Superior temporal gyrus (tissue), 1 donor: Measurements from ENCODE around the gene DECR2.
"Not testable (repeated sequence)": the region's sequence is repeated elsewhere in the genome, so short reads cannot be mapped to it uniquely, and the experiment has no call there.

Source experiments
- DNase-seq: peaks from one replicate; pipeline ENCODE4 v3.0.0-alpha.2; 2016; ENCODE audit errors: extremely low spot score

The DECR2 gene, protein sequence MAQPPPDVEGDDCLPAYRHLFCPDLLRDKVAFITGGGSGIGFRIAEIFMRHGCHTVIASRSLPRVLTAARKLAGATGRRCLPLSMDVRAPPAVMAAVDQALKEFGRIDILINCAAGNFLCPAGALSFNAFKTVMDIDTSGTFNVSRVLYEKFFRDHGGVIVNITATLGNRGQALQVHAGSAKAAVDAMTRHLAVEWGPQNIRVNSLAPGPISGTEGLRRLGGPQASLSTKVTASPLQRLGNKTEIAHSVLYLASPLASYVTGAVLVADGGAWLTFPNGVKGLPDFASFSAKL

DNA sequence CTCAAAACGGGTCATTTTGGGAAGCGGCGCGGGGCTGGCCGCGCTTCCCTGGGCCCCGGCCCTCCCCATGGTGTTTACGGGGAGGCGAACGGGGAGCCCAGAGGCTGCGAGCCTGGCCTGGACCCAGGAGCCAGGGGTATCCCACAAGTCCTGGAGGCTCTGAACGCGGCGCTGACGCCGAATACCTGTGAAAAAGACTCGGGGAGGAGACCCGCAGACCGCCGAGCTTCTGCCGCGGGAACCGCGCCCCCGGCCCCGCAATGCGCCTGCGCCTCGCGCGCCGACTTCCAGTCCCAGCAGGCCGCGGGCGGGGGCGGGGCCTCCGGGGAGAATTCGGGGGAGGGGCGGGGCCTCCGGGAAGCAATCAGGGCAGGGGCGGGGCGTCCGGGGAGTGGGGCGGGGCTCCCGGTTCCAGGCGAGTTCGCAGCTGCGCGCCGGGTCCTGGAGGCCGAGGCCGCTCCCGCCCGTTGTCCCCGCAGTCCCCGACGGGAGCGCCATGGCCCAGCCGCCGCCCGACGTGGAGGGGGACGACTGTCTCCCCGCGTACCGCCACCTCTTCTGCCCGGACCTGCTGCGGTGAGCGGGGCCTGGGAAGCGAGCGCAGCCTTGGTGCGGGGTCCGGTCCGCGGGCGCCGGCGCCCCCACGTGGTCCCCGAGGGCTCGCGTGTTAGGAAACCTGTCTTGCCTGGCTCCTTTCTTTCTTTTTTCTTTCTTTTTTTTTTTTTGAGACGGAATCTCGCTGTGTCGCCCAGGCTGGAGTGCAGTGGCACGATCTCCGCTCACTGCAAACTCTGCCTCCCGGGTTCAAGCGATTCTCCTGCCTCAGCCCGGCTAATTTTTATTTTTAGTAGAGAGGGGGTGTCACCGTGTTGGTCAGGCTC lies at the start of gene DECR2:
TSS of gene DECR2 (plus strand) at position 418 of the 881 bp plus-strand sequence. CDS start at position 497, 79 bp downstream.
- peak; percentile 78 for DNase-seq

DNA sequence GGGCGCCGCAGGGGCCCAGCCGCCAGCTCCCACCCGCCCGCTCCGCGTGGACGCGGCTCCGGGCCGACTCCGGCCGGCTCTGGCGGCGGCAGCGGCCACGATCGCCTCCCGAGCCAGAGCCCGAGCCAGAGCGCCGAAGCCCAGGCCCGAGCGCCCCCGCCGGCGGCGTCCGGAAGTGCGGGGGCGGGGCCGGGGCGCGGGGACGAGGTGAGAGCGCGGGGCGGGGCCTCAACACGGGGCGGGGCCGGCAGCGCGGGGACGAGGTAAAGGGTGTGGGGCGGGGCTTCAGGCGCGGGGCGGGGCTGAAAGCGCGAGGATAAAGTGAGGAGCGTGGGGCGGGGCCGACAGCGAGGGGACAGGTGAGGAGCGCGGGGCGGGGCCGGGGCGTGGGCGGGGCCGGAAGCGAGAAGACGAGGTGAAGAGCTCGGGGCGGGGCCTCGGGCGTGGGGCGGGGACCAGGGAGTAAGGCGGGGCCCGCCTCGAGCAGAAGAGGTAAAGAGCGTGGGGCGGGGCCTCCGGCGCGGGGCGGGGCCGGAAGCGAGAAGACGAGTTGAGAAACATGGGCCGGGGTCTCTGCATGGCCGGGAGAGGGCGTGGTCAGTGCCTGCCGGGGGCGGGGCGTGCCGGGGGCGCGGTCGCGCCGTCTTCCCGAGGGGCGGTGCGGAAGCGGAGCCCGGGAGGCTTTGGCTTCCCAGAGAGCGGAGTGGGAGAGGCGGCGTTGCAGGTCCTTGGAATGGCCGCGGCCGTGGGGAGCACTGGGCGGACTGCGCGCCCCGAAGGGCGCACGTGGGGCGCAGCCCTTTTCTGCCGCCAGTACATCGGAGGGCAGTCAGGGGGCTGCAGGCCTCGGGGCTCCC lies 48.9 kb upstream of the DECR2 start, which contains the start of gene AXIN1:
TSS of gene AXIN1 (minus strand) at position 177 of the 857 bp plus-strand sequence. CDS start 5,698 bp downstream, outside the sequence.
- DNase-seq: peak; percentile 75

DNA sequence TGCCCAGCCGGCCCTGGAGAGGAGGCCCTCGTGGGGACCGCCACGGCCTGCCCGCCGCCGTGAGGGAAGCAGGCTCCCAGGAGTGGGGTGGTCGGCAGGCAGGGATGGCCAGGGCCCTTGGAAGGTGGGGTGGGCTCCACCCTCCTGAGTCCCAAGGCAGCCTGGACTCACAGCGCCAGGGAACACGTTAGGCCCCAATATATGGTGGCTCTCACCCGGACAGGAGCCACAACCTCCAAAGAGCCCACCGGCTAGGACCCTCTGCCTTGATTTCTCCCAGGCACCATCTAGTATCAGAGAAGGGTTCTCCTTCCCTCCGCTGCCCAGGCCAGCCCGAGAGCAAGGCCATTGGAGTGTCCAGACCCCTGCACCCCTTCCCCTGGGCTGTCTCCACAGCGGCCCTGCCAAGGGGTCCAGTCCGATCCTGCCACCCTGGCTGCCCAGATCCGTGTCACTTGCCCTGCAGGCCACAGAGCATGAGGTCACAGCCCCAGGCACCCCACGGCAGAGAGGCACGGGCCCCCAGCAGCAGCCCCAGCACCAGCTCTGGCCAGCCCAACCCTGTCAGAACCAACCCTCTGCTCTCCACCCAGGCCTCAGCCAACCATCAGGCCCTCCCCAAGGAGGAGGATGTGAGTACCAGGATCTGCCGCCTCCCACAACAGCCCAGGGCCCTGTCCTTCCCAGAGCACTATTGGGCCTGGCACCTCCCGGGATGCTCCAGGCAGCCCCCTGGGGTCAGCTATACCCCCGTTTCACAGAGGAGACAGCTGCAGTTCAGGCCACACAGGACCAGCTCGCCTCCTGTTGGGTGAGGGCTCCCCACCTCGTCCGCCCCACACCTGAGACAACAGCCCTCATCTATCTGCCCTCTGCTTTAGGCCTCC lies 48.0 kb upstream of the DECR2 start:
- no peak for DNase-seq

DNA sequence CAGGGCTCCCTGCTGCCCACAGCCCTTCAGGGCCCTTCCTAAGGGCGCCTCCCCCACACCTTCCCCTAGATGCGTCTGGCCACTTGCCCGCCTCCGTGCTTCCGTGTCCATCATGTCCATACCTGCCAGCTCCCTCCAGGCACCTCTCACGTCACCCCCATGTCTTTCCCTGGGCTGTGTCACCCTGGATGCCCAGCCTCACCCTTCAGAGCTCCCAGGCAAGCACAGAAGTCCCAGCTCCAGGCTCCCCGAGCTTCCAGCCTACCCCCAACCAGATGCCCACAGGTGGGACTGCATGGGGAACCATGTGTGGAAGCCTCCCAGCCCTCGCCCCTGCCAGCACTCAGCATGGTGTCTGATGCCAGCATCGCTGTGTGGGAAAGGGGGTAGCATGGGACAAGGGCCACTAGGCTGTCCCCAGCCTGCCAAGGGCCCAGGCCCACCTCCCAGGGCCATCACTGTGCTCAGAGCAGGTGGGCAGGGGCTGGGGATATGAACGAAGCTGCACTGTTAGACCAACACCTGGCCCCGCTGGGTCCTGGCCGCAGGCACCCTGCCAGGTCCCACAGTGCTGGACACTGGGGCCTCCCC lies 47.3 kb upstream of the DECR2 start:
- no peak for DNase-seq

DNA sequence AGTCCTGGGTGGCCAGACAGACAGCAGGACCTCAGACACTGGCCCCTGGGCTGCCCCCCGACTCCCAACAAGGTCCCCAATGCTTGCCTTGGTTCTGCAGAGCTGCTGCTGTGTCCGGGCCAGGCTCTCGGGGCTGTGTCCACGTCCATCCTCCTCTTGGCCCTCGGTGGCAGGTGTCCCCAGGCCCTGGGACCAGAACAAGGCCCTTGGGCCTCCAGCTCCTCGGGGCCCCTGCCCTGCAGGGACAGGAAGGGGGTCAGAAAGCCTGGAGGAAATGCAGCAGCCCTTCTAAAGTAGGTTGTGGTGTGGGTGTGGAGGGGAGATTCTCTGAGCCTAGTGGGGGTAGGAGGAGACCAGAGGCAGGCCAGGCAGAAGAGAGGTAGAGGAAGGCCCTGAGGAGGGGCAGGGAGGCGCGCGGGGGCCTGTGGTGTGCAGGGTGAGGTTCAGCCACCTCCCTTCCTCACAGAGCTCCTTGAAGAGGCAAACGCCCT lies 46.7 kb upstream of the DECR2 start:
- no peak for DNase-seq

DNA sequence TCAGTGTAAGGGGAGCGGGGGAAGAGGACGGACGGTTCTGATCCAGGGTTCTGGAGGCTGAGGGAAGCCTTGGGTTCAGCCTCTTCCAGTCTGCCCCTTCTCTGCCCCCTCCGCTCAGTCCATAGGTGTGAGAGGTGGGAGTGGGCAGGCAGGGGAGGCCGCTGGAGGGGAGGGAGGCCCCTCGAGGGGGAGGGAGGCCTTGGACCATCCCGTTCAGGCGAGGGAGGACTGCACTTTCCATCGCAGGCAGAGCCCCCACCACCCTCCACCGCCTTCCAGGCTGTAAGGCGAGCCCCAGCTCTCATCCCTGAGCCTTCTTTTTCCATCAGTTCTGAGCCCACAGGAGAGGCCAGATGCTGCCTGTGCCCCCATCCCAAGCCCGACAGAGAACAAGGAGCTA lies 44.9 kb upstream of the DECR2 start:
- no peak for DNase-seq

DNA sequence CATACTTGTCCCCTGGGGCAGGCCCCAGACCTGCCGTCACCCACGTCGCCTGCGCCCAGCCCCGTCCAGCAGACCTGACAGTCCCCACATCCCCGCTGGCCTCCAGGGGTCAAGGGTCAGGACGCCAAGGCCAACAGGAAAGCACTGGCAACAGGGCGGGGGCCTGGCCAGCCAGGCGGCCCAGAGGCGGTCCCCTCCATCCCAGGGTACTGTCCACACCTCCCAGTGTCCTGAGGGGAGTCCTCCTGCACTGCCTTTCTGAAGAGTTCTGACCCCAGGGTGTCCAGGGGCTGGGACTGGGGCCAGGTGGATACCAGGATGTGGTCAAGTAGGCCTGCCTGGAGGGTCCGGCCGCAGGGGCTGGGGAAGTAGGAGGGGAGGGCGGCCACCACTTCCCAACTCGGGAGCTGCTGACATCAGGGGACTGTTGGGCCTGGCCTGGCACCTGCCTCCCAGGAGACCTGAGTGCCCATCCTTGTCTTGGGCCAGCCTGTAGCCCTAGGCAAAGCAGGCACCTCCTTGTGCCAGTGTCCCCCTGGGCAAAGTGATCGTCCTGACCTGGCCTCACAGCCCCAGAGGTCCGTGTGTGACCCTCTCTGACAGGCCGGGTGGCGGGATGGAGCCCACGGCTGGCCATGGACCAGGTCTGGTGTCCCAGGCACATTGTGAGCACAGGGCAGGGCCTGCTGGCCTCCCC lies 42.5 kb upstream of the DECR2 start:
- no peak for DNase-seq

DNA sequence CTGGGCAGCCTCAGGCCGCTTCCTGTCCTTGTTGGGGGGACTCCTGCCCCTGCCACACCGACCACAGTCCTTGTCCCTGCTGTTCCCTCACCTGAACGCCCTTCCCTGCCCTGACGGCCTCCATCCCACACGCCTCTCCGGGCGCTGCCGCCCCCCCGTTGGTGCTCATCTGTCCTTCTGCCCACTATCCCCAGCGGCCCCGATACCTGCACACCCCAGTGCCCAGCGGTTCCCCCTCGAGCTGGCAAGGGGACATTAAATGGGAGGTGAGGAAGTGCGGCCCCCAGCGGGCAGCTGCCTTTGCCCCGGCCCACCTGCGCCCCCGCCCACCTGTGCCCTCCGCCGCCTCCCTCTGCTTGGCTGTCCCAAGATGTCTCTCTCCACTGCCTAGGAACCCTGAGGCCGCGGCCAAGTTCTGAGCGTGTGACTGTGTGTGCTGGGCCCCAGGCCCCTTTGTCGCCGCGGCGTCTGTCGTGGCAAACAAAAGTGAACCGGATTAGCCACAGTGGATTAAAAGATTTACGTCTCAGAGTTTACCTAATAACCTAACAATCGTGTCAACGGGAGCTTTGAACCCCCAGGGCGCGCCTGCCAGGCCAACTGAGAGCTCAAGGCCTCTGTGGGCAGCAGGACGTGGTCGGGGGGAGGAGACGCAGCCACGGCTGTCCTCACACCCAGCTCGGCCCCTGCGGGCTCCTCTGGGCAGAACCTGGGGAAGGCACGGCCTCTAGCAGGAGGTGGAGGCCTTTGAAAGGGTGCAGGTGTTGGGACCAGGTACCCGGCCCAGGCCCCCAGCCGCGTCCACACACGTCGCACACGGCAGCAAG lies 41.6 kb upstream of the DECR2 start:
- no peak for DNase-seq

DNA sequence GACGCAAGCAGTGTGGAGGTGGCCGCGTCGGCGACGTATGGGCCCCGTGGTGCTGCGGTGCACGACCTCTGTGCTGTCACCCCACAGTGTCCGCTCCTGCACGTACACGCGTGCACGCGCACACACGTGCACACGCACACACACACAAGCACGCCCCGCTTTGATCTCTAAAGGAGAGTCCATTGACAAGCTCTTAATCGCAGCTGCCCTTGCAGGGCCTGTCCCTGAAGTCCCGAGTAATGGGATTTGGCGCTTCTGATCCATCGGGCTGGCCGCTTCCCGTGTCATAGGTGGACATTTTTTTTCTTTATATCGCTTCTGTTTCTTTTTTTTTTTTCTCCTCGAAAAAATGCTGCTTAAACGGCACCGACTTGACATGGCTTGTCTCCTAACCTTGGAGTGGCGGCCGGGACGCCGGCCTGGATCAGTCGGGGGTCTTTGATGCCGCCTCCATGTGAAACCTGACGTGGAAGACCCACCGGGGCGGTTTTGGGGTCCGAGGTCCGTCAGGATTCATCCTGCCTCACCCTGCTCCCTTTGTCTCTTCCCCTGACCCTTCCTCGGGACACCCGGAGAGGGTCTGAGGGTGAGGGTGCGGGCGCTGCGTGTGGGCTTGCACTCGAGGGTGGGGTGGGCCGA lies 40.9 kb upstream of the DECR2 start:
- DNase-seq: no peak

DNA sequence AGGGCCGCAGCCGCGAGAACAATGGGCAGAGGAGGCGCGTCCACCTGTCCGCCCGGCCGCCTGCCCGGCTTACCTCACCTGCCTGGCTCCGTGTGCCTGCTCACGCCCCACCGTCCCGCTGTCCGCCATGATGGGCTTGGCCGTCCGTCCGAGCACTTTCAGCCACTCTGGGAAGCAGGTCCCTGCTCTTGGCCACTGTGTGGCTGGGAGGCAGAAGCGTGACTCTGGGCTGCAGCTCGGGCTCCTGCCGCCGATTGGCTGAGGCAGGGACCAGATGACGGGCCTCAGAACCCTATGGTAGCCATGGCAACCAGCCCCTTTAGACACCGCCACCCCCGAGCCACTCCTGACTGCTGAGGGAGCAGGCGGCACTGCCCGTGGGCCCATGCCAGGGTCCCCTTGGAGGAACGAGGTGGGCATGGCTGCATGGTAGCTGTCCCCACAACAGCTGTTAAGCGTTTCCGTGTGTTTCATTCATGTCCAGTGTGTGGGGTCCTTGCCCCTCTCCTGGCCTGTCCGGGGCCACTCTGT lies 40.3 kb upstream of the DECR2 start:
- no peak for DNase-seq

DNA sequence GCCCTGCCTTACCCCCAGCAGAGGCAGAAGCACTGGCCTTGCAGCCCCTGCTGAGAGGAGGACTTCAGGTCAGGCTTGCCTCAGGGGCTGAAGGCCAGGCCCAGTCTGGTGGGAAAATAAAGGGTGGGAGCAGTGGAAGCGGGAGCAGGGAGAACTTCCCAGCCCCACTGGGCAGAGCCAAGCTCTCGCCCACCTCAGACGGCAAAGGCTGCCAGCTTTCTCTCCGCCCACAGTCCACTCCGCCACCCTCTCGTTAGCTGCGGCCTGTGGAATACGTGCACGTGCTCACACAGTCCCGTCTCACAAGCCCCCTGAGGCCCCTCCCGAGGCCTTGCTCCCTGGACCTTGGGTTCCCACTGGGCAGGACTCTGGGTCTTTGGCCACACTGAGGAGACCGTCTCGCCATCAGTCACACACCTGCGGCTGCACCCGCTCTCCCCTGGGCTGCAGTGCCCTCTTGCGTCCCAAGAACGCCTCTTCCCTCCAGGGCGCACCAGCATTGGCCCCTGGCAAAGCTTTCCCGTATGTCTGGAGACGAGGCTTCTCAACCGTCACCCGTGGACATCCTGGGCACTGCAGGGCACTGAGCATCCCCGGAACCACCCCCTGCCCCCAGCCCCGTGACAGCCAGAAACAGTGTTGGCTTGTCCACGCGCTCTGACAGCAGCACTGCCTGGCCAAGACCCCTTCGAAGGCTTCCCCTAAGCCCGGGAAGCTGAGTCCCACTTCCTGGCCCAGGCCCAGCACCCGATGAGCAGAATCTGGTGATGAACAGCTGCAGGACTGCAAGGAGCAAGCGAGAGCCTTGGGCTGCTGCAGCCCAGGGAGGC lies 39.6 kb upstream of the DECR2 start:
- DNase-seq: peak; percentile 78

DNA sequence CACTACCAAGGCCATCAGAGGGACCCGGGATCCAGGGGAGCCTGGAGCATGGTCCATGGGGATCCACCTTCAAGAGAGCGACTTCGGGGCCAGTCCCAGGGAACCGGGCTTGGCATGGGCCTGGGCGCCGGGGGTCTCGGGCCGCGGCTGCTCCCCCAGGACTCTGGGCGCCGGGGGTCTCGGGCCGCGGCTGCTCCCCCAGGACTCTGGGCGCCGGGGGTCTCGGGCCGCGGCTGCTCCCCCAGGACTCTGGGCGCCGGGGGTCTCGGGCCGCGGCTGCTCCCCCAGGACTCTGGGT lies 39.0 kb upstream of the DECR2 start:
- DNase-seq: not testable (repeated sequence)

DNA sequence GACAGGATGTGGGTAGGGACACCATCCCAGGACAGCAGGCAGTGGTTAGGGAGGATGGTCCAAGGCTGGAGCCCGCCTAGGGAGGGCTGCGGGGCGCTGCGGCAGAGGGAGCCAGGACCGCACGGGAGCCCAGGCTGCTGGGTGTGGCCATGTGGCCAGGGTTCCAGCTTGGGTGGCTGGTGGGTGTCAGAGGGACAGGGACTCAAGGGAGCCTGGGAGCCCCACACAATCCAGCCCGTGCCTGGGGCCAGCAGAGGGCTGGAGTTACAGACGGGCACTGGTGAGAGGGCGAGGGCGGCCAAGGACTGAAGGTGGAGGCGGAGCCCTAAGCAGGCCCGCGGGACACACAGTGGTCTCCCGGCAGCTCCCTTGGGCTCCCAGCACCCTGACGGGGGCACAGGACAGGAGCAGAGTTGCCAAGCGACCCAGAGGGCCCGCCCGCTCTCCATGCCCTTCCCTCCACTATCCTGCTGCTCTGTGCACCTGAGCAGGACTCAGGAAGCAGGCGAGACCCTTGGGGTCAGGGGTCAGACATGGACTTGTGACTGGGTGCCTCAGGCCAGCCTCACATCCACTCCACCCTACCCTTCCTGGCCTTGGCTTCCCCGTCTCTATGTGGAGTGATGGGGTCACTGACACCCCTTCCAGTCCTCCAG lies 38.4 kb upstream of the DECR2 start:
- DNase-seq: no peak

DNA sequence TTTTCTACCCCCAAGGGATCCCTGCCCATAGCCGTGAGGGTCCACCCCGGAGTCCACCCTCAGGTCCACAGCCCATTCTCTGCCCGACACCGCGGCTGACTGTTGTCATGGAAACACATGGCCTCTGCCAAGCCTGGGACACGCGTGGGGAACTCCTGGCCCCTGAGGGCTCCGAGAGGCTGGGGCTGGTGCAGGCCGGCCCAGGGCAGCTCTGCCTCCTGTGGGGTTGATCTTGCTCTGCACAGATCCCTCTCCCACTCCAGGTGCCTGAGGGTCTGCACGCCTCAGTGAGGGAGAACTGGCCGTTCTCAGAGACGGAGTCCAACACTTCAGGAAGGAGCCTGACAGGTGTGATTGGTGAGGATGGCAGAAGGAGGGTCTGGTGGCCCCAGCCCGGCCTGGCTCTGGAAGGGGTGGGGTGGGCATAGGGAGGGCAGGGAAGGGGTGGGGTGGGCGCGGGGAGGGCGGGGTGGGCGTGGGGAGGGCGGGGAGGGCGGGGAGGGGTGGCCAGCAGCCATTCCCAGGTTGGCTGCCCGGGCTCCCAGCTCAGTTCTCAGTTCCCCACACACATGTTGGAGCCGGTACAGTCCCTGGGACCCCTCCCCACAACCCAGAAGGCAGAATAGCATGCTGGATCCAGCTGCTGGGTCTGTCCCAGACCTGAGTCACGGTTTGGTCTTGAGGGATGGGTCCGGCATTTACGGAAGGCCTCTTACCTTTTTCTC lies 37.8 kb upstream of the DECR2 start:
- DNase-seq: no peak

DNA sequence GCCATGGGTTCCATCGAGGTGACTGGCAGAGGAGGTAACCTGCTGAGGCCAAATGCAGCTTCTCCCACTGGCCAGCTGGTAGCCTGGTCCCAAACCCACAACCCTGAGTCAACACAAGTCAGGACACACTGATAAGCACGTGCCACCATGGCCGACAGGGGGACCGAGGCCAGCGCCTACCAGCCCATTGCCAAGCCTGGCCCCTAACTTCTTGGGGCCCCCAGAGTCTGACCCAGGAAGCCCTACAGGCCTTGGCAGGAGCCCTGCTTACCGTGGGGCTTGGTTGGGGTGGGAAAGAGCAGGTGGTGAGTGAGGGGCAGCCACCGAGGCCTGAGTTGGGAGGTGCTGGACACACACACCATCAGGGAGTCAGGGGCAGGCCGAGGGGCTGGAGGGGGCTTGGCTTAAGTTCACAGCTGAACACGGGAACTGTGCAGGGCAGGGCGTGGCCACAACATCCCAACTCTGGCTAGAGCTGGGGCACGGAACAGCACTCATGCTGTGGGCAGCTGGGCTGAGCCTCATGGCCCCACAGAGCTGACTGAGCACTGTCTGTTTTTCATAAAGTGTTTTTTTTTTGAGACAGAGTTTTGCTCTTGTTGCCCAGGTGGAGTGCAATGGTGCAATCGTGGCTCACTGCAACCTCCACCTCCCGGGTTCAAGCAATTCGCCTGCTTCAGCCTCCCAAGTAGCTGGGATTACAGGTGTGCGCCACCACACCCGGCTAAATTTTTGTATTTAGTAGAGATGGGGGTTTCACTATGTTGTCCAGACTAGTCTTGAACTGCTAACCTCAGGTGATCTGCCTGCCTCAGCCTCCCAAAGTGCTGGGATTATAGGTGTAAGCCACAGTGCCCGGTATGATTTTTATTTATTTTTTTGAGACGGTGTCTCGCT lies 36.8 kb upstream of the DECR2 start:
- DNase-seq: no peak
